ENCODE measurements around the gene CSNK1A1.

- TF ChIP-seq CTCF (IDR thresholded peaks at IDR 0.05) (no peak), POLR2A (IDR thresholded peaks at IDR 0.05) (no peak)
These were observed 72.5 kb downstream of the CSNK1A1 start for GRCh38 chr5:149478761-149479160.
